HG03045 (cell line): ENCODE data around the gene MICAL2.

ENCODE experiments used
- ATAC-seq: cut with Tn5 transposase; IDR thresholded peaks from one replicate; pipeline ENCODE4 v1.9.1; 2021; ENCODE audit warnings: mild to moderate bottlenecking, moderate library complexity; ENCODE audit not compliant: unreplicated experiment

MICAL2 gene

DNA sequence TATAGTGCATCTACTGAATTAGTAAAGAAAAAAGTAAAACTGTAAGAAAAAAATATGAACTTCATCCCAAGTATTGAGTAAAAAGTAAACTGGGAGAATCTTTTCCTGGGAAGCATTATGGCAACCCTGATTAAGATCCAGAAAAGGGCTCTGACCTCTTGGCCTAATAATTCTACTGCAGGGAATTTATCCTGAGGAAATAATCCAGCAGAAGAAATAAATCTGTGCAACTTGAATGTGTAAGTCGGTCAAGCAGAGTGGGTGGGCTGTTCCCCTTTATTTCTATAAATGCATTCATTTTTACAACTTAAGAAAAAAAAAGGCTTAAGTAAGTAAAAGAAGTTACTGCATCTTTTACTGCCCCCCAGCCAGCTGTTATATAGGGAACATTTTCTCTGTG, 155.7 kb downstream of the MICAL2 start:
- ATAC-seq = no peak

GRCh38 chr11:12266943-12267342, 156.6 kb downstream of the MICAL2 start:
- no peak for ATAC-seq

DNA sequence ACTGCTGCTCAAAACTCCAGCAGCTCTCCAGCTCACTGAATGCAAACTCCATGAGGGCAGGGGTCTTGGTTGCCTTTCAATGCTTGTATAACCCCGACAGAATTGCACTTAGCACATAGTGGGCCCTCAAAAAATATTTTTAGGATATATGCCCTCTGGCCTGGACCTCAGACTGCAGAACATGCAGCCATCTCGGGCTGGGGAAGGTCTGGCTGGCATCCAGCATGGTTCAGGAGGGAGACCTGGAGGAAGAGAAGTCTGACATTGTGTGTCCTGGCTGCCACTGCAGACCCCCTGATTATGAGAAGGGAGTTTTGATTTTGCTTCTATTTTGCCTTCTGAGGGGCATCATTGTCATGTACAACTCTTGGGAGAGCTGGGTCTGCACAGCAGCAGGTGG, 157.5 kb downstream of the MICAL2 start:
- no peak for ATAC-seq

GRCh38 chr11:12269104-12269441, 158.7 kb downstream of the MICAL2 start:
- no peak for ATAC-seq

GRCh38 chr11:12269446-12270214, 159.2 kb downstream of the MICAL2 start:
- no peak for ATAC-seq

DNA sequence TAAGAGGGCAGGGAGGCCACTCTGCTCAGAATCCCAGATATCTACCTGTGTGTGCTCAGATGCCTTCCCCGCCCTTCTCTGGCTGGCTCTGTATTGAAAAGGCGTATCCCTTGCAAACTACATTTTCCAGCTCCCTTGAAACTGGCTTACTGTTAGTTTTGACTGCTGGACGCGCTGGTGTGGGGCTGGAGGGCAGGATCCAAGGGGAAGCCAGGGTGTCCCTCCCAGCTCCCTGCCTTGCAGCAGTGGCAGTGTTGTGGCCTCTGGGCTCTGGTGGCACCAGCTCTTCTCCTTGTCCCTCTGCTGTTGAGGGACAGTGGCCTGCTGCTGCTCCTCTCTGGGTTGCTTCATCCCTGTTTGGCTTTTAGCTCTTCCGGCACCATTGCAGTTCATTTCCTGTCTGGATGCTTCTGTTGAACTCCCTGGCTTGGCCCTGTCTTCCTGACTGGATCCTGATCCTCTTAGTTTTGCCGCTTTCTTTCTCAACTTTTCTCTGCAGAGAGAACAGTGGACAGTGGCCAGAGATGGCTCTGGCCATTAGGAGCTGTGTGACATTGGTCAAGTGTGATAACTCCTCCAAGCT, 159.9 kb downstream of the MICAL2 start:
- ATAC-seq = no peak

DNA sequence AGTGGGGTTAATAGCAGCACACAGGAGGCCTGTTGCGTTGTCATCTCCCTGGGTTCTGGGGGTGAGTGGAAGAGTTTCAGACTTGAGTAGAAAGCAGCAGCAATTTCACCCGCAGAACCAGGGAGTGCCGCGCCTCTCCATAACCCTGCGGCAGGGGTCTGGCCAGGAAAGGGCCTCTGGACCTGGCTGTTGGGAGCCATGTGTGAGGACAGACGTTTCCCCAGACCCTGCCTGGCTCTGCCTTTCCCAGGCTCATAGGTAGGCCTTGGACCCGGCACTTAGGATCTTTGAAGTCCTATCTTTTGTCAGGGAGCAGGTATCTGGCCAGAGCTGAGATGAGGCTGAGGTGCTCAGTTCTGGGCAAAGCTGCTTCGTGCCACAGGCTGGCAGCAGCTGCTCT, 160.4 kb downstream of the MICAL2 start:
- no peak for ATAC-seq

DNA sequence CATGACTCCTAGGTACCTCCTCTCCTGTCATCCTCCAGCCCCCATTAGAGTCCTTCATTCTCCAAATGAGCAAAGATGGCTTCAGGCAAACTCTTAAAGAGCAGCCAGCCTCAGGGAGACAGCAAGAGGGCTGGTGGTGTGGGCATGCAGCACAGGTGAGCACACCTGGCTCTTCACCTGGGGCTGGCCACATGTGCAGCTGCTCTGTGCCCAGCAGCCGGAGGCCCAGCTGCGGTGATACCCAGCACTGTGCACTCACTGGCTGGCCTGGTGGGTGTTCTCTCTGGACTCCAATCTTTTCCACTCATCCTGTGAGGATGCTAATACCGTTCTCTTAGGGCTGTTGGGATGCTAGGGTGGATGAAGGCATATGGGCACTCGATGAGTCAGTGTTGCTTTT, 160.9 kb downstream of the MICAL2 start:
- ATAC-seq = no peak

GRCh38 chr11:12271826-12272366, 161.5 kb downstream of the MICAL2 start:
- no peak for ATAC-seq

DNA sequence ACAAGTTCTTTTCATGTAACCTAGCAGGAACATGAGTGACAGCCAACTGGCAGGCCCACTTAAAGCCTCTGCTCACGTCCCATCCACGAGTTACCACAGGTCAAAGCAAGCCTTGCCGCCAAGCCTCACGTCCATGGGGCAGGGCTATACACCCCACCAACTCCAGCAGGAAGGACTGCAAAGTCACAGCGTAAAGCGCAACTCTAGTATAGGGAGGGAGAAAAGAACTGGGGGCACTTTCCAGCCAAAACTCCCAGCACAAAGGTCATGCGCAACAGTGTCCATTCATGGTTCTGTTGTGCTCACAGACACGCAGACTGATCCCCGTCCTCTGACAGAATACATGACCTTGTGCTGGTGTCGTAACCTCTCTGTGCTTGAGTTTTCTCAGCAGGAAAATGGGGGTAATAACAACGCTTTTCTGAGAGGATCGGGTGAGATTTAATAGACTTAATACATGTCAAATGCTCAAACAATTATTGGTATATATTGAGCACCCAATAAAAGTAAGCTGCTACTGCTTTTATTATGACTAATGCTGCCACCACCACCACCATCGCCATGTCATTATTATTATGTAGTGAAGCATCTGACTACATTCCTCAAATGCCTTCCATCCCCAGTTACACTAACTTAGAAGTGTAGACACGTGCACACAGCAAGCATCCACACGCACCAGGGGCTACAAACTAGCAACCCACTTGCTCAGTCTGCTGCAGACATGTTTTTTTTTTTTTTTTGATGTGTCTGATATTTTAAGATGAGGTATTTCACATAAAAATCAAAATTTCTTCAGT, 162.6 kb downstream of the MICAL2 start:
- no peak for ATAC-seq

- ATAC-seq = no peak
Measured at GRCh38 chr11:12273618-12273995, 163.2 kb downstream of the MICAL2 start.

- ATAC-seq = no peak
Measured at GRCh38 chr11:12274056-12274455, 163.7 kb downstream of the MICAL2 start.

DNA sequence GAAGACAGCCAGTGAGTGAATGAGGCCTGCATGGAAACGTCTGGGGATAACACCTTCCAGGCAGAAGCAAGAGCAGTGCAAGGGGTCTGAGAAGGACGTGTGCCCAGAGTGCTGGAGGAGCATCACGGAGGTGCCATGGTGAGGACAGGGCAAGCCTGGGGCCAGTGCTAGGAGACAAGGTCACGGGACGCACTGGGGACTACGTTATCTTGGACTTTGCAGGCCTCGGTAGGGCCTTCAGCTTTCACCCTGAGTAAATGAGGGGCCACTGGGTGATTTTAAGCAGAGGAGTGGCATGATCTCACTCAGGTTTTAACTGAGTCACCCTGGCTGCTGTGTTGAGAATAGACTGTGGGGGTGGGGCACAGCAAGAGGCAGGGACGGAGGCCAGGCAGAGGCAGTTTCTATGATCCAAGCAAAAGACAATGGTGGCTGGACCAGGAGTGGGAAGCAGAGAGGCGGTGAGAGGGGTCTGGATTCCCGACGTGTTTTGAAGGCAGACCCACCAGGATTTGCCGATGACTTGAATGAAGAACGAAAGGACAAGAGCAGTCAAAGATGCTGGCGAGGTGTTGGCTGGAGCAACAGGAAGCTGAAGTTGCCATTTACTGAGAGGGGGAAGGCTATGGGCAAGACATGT, 164.3 kb downstream of the MICAL2 start:
- ATAC-seq = no peak

DNA sequence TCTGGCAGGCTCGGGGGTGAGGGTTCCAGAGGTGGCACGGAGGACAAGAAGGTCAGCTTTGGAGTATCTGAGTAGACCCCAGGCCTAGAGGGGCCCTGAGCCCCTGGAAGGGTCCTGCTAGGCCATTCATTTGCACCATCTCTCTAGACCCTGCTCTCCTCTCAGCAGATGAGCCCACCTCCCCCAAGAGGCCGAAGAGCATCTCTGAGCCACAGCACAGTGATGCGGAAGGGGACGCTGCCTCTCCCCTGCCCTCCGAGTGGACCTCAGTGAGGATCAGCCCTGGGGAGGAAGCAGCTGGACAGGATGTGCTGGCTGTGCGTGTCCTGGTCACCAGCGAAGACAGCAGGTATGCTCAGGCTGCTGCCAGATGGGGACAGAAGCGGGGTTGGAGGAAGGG, 165.4 kb downstream of the MICAL2 start:
- no peak for ATAC-seq

GRCh38 chr11:12276356-12276755, 166.0 kb downstream of the MICAL2 start:
- ATAC-seq = no peak

GRCh38 chr11:12276831-12277475, 166.6 kb downstream of the MICAL2 start:
- ATAC-seq = no peak

DNA sequence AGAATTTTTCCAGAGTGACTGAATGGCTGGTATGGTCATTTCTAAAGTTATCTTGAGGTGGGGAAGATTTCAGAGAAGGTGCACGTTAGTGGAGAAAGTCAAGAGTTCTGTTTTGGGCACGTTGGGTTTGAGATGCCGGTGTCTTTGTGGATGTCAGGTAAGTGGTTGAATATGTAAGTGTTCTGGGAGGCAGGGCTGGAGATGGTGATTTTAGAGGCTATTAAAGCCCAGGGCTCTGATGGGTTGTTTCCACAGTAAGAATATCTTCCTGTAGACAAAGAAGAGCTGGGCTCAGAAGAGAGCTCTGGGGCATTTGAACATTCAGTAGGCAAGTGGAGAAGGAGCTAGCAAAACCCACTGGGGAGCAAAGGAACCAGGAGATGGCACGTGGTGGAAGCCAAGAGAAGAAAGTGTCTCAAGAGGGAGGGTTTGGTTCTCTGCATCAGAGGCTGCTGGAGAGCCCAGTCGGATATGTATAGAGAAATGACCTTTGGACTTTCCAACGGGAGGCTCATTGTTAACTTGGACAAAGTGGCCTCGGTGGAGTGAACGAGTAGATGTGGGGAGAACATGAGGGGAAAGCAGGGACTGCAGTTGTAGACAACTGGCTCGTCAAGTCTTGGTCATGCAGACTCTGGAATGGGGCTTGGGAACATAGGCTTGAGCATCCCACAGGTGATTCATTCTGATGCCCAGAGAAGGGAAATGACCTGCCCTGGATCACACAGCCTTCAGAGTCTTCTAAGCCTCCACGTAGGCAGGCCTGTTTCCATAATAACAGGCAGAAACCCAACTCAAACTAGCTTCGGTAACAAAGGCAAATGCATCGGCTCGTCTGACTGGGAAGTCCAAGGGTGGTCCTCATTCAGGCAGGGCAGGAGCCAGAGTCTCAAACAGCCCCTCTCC, 168.6 kb downstream of the MICAL2 start:
- ATAC-seq = no peak

DNA sequence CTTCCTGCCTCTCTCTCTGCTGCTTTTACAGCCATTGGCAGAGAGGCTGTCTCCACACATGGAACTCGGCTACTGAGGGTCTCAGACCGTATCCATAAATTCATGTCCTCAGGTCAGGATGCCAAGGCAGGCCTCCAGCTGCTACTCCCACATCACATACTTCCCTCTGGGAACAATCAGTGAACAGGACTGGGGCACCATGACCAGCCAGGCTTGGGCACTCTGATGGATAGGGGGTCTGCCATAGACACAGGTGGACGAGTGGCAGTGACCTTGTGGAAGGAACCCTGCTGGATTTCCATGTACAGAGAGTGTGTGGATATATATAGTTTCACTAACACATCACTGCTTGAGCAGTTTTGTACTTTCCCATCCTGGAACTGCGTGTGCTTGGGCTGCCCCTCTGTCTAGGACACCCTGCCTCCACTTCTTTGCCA, 169.3 kb downstream of the MICAL2 start:
- no peak for ATAC-seq

- no peak for ATAC-seq
Measured at GRCh38 chr11:12280199-12280837, 169.9 kb downstream of the MICAL2 start.
